ENCODE measurements around the gene MARS2. TPM values are rescaled to one million over a fixed set of nuclear protein-coding genes. Genes with fewer than 3 reads are reported as not detected.
"Not testable (repeated sequence)": the region's sequence is repeated elsewhere in the genome, so short reads cannot be mapped to it uniquely, and the experiment has no call there.

The MARS2 gene
- total RNA-seq, 1 experiment from 2014 or later: 15.3 TPM

- DNase-seq (ENCODE audit: unreplicated experiment): no peak
- H3K36me3 Mint-ChIP-seq (ENCODE audit: insufficient read depth, unreplicated experiment): no peaks in the 10 kb centered on the region
Measured at GRCh38 chr2:197675711-197676188, 29.4 kb upstream of the MARS2 start.

DNA sequence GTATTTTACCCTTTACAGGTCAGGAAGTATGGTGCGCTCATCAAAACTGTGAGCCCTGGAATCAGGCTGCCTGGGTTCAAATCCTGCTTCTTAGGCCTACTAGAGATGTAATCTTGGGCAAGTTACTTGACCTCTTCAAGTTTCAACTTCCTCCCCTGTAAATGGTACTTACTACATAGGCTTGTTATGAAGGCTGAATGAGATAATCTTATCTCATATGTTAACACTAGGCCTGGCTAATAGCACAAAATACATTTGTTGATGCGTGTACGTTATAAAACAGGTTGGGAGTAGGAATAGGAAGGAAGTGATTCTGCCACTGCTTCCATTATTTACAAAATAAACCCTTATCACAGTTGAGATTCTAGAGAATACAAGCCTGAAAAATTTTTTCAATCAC, 28.1 kb upstream of the MARS2 start:
- H3K9me3 Mint-ChIP-seq (ENCODE audit: unreplicated experiment): no peaks in the 10 kb centered on the region
- H3K27me3 Mint-ChIP-seq (ENCODE audit: insufficient read depth, unreplicated experiment): peaks cover 11% of the 10 kb centered on the region
- intact Hi-C loops (cut with micrococcal nuclease): no loop called here
- H3K4me1 Mint-ChIP-seq (ENCODE audit: insufficient read depth, unreplicated experiment): peaks cover 6% of the 10 kb centered on the region
- POLR2A ChIA-PET: no interaction called here
- H3K4me3 Mint-ChIP-seq (ENCODE audit: unreplicated experiment): no peak overlapping the region
- H3K27ac Mint-ChIP-seq (ENCODE audit: low read depth, unreplicated experiment): no peak overlapping the region
- CTCF ChIA-PET: no interaction called here
- H3K36me3 Mint-ChIP-seq (ENCODE audit: insufficient read depth, unreplicated experiment): no peaks in the 10 kb centered on the region
- TF ChIP-seq CTCF (IDR thresholded peaks at IDR 0.05; ENCODE audit: unreplicated experiment): no peak
- no TSS peak for BruUV-seq (replicated peaks)
- DNase-seq (ENCODE audit: unreplicated experiment): no peak

More at GRCh38 chr2:197675711-197676188, 29.4 kb upstream of the MARS2 start:
- CTCF ChIA-PET: interaction anchor here (0.6 kb wide), 1 partner anchor 62 kb away, joined by 4 read pairs; no protein-coding TSS in a partner anchor
- intact Hi-C loops (cut with micrococcal nuclease): no loop called here
- Mint-ChIP-seq H3K27ac (ENCODE audit: low read depth, unreplicated experiment) (no peak overlapping the region), H3K4me1 (ENCODE audit: insufficient read depth, unreplicated experiment) (peaks cover 6% of the 10 kb centered on the region), H3K9me3 (ENCODE audit: unreplicated experiment) (no peaks in the 10 kb centered on the region), H3K27me3 (ENCODE audit: insufficient read depth, unreplicated experiment) (peaks cover 11% of the 10 kb centered on the region), H3K4me3 (ENCODE audit: unreplicated experiment) (no peak overlapping the region)
- POLR2A ChIA-PET: no interaction called here
- no peak for TF ChIP-seq CTCF (IDR thresholded peaks at IDR 0.05; ENCODE audit: unreplicated experiment)
- BruUV-seq (replicated peaks): no TSS peak

DNA sequence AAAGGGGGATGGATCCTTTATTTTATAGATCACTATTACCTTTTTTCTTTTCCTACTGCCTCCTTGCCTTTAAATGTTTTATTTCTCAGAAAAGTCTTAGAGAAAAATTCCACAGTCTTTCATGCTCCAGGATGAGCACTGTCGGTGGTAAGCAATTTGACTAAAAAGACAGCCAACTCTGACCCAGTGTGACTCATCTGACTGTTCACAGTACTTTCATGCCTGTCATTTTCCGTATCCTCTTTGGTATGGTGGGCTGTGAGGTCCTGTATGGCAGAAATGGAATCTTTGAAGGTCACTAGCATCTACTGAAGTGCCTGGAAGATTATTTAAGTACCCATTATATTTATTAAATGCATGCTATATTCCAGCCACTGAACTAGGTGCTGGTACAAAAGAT, 27.7 kb upstream of the MARS2 start:
- Mint-ChIP-seq H3K36me3 (ENCODE audit: insufficient read depth, unreplicated experiment) (no peaks in the 10 kb centered on the region), H3K4me1 (ENCODE audit: insufficient read depth, unreplicated experiment) (peaks cover 6% of the 10 kb centered on the region), H3K27ac (ENCODE audit: low read depth, unreplicated experiment) (no peak overlapping the region), H3K9me3 (ENCODE audit: unreplicated experiment) (no peaks in the 10 kb centered on the region), H3K4me3 (ENCODE audit: unreplicated experiment) (no peak overlapping the region), H3K27me3 (ENCODE audit: insufficient read depth, unreplicated experiment) (peaks cover 14% of the 10 kb centered on the region)
- TF ChIP-seq CTCF (IDR thresholded peaks at IDR 0.05; ENCODE audit: unreplicated experiment): no peak
- peak; percentile 18 for DNase-seq (ENCODE audit: unreplicated experiment)
- BruUV-seq (replicated peaks): no TSS peak
- POLR2A ChIA-PET: no interaction called here
- CTCF ChIA-PET: no interaction called here
- intact Hi-C loops (cut with micrococcal nuclease): no loop called here

- H3K27ac Mint-ChIP-seq (ENCODE audit: low read depth, unreplicated experiment); BruUV-seq (replicated peaks); H3K27me3 Mint-ChIP-seq (ENCODE audit: insufficient read depth, unreplicated experiment); DNase-seq (ENCODE audit: unreplicated experiment); H3K4me3 Mint-ChIP-seq (ENCODE audit: unreplicated experiment); H3K36me3 Mint-ChIP-seq (ENCODE audit: insufficient read depth, unreplicated experiment); POLR2A ChIA-PET; CTCF ChIA-PET; H3K9me3 Mint-ChIP-seq (ENCODE audit: unreplicated experiment); H3K4me1 Mint-ChIP-seq (ENCODE audit: insufficient read depth, unreplicated experiment); intact Hi-C loops (cut with micrococcal nuclease): not testable (repeated sequence)
Measured at GRCh38 chr2:197695206-197695605, 10.0 kb upstream of the MARS2 start.

GRCh38 chr2:197695971-197696370, 9.2 kb upstream of the MARS2 start:
- BruUV-seq (replicated peaks); H3K36me3 Mint-ChIP-seq (ENCODE audit: insufficient read depth, unreplicated experiment); H3K4me1 Mint-ChIP-seq (ENCODE audit: insufficient read depth, unreplicated experiment); DNase-seq (ENCODE audit: unreplicated experiment); CTCF ChIA-PET; intact Hi-C loops (cut with micrococcal nuclease); H3K4me3 Mint-ChIP-seq (ENCODE audit: unreplicated experiment); H3K9me3 Mint-ChIP-seq (ENCODE audit: unreplicated experiment); POLR2A ChIA-PET; H3K27me3 Mint-ChIP-seq (ENCODE audit: insufficient read depth, unreplicated experiment); H3K27ac Mint-ChIP-seq (ENCODE audit: low read depth, unreplicated experiment): not testable (repeated sequence)

- DNase-seq (ENCODE audit: unreplicated experiment); H3K9me3 Mint-ChIP-seq (ENCODE audit: unreplicated experiment); H3K4me3 Mint-ChIP-seq (ENCODE audit: unreplicated experiment); intact Hi-C loops (cut with micrococcal nuclease); H3K27me3 Mint-ChIP-seq (ENCODE audit: insufficient read depth, unreplicated experiment); H3K4me1 Mint-ChIP-seq (ENCODE audit: insufficient read depth, unreplicated experiment); CTCF ChIA-PET; H3K27ac Mint-ChIP-seq (ENCODE audit: low read depth, unreplicated experiment); H3K36me3 Mint-ChIP-seq (ENCODE audit: insufficient read depth, unreplicated experiment); POLR2A ChIA-PET; BruUV-seq (replicated peaks): not testable (repeated sequence)
Measured at GRCh38 chr2:197696571-197696970, 8.6 kb upstream of the MARS2 start.

GRCh38 chr2:197699724-197700123, 5.4 kb upstream of the MARS2 start:
- BruUV-seq (replicated peaks); H3K36me3 Mint-ChIP-seq (ENCODE audit: insufficient read depth, unreplicated experiment); POLR2A ChIA-PET; H3K4me3 Mint-ChIP-seq (ENCODE audit: unreplicated experiment); DNase-seq (ENCODE audit: unreplicated experiment); H3K27ac Mint-ChIP-seq (ENCODE audit: low read depth, unreplicated experiment); H3K27me3 Mint-ChIP-seq (ENCODE audit: insufficient read depth, unreplicated experiment); H3K4me1 Mint-ChIP-seq (ENCODE audit: insufficient read depth, unreplicated experiment); H3K9me3 Mint-ChIP-seq (ENCODE audit: unreplicated experiment); CTCF ChIA-PET: not testable (repeated sequence)
- intact Hi-C loops (cut with micrococcal nuclease): loop anchor here (10.0 kb wide), 4 partner anchors 145 to 1755 kb away; partner anchors contain the start of gene SATB2

Data from MCF 10A (cell line).